ENCODE measurements around the gene HBG1.

The HBG1 gene

DNA sequence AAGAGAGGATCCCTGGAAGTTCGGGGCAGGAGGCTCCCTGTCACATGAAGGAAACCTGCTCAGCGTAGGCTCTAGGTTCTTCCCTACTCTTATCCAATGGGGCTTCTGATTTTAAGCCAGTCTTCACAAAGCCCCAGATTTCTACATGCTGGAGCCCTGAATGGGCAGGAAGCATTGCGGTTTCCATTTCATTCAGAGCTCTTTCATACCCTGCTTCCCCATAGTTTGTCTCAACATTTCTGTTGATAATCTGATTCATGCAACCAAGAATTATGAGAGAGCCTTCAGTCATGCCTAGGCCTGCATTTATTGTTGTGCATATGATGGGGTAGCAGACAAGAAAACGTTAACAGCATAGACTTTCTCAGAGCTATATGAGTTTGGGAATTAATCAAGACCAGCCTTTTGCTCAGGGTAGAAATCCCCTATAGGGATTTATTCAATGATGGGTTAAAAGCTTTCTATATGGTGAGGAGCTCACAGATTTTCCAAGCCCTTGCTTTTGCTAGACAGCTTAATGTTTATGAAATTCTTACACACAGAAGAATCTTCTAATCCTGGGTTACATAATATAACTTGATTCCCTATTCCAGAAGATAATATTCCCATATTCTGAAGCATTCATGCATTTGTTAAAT is 36.2 kb upstream of the HBG1 start:
- no peak overlapping the region for H2BK15ac ChIP-seq (ENCODE audit: low read length)
- H3K9me3 ChIP-seq (replicated peaks in 1 of 2; ENCODE audit: control insufficient read depth in 2 of 2, insufficient read depth in 1 of 2, low read depth in 1 of 2, low read length in 2 of 2): no peaks in the 10 kb centered on the region
- no peak overlapping the region for H3K23ac ChIP-seq (ENCODE audit: low read depth, low read length, poor library complexity)
- no peak overlapping the region for H2AFZ ChIP-seq (ENCODE audit: low read length)
- no peak overlapping the region for H2AK5ac ChIP-seq (ENCODE audit: low read depth, low read length)
- WGBS, 2 donors (ENCODE audit: extremely low coverage in 2 of 2, insufficient read length in 2 of 2, insufficient replicate concordance in 1 of 2): no CpG with 5 or more reads among the region's 4 CpGs
- no peak overlapping the region for H2BK5ac ChIP-seq (ENCODE audit: low read length)
- no peak overlapping the region for H3K27ac ChIP-seq (replicated peaks; ENCODE audit: low read length)
- H3K36me3 ChIP-seq (replicated peaks in 1 of 2; ENCODE audit: control insufficient read depth in 2 of 2, insufficient read depth in 2 of 2, low read length in 2 of 2): no peaks in the 10 kb centered on the region
- H4K8ac ChIP-seq (ENCODE audit: low read depth, low read length): no peak overlapping the region
- H3K14ac ChIP-seq (ENCODE audit: low read length): no peak overlapping the region
- H3K4ac ChIP-seq (ENCODE audit: low read length): no peak overlapping the region
- no peak overlapping the region for H3K4me3 ChIP-seq (ENCODE audit: low read length in 2 of 2)
- DNase-seq (ENCODE audit: low spot score): no peak
- no peak overlapping the region for H2BK120ac ChIP-seq (ENCODE audit: low read depth, low read length)
- no peak overlapping the region for H3K9ac ChIP-seq (ENCODE audit: low read depth, low read length, poor library complexity)
- no peak overlapping the region for H2BK12ac ChIP-seq (ENCODE audit: low read length)
- no peak overlapping the region for H4K91ac ChIP-seq (ENCODE audit: low read depth, low read length, poor library complexity)
- H3K4me2 ChIP-seq (ENCODE audit: insufficient read depth, low read length, poor library complexity, severe bottlenecking): no peak overlapping the region
- no peak overlapping the region for H3K18ac ChIP-seq (ENCODE audit: low read length)
- no peaks in the 10 kb centered on the region for H3K4me1 ChIP-seq (ENCODE audit: control insufficient read depth in 2 of 2, insufficient read depth in 1 of 2, low read depth in 1 of 2, low read length in 2 of 2)
- no peaks in the 10 kb centered on the region for H3K79me1 ChIP-seq (ENCODE audit: low read depth, low read length)
- H3K27me3 ChIP-seq (ENCODE audit: control insufficient read depth in 3 of 3, insufficient read depth in 3 of 3, low read depth in 1 of 3, low read length in 3 of 3): no peaks in the 10 kb centered on the region

DNA sequence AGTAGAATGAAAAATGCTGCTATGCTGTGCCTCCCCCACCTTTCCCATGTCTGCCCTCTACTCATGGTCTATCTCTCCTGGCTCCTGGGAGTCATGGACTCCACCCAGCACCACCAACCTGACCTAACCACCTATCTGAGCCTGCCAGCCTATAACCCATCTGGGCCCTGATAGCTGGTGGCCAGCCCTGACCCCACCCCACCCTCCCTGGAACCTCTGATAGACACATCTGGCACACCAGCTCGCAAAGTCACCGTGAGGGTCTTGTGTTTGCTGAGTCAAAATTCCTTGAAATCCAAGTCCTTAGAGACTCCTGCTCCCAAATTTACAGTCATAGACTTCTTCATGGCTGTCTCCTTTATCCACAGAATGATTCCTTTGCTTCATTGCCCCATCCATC is 35.0 kb upstream of the HBG1 start:
- no peak overlapping the region for H3K4ac ChIP-seq (ENCODE audit: low read length)
- H2BK12ac ChIP-seq (ENCODE audit: low read length): no peak overlapping the region
- no peak overlapping the region for H2AFZ ChIP-seq (ENCODE audit: low read length)
- no peaks in the 10 kb centered on the region for H3K36me3 ChIP-seq (replicated peaks in 1 of 2; ENCODE audit: control insufficient read depth in 2 of 2, insufficient read depth in 2 of 2, low read length in 2 of 2)
- no peak overlapping the region for H3K9ac ChIP-seq (ENCODE audit: low read depth, low read length, poor library complexity)
- no peak overlapping the region for H3K14ac ChIP-seq (ENCODE audit: low read length)
- no peak overlapping the region for H3K4me3 ChIP-seq (ENCODE audit: low read length in 2 of 2)
- H3K18ac ChIP-seq (ENCODE audit: low read length): no peak overlapping the region
- no peak overlapping the region for H2BK5ac ChIP-seq (ENCODE audit: low read length)
- no peak overlapping the region for H4K8ac ChIP-seq (ENCODE audit: low read depth, low read length)
- no peak overlapping the region for H2BK120ac ChIP-seq (ENCODE audit: low read depth, low read length)
- no peak overlapping the region for H3K23ac ChIP-seq (ENCODE audit: low read depth, low read length, poor library complexity)
- no peaks in the 10 kb centered on the region for H3K27me3 ChIP-seq (ENCODE audit: control insufficient read depth in 3 of 3, insufficient read depth in 3 of 3, low read depth in 1 of 3, low read length in 3 of 3)
- H4K91ac ChIP-seq (ENCODE audit: low read depth, low read length, poor library complexity): no peak overlapping the region
- no peaks in the 10 kb centered on the region for H3K79me1 ChIP-seq (ENCODE audit: low read depth, low read length)
- no peak overlapping the region for H2AK5ac ChIP-seq (ENCODE audit: low read depth, low read length)
- DNase-seq (ENCODE audit: low spot score): no peak
- no peak overlapping the region for H3K27ac ChIP-seq (replicated peaks; ENCODE audit: low read length)
- no CpG with 5 or more reads among the region's 2 CpGs for WGBS, 2 donors (ENCODE audit: extremely low coverage in 2 of 2, insufficient read length in 2 of 2, insufficient replicate concordance in 1 of 2)
- no peak overlapping the region for H2BK15ac ChIP-seq (ENCODE audit: low read length)
- H3K9me3 ChIP-seq (replicated peaks in 1 of 2; ENCODE audit: control insufficient read depth in 2 of 2, insufficient read depth in 1 of 2, low read depth in 1 of 2, low read length in 2 of 2): no peaks in the 10 kb centered on the region
- no peak overlapping the region for H3K4me2 ChIP-seq (ENCODE audit: insufficient read depth, low read length, poor library complexity, severe bottlenecking)
- H3K4me1 ChIP-seq (ENCODE audit: control insufficient read depth in 2 of 2, insufficient read depth in 1 of 2, low read depth in 1 of 2, low read length in 2 of 2): no peaks in the 10 kb centered on the region

DNA sequence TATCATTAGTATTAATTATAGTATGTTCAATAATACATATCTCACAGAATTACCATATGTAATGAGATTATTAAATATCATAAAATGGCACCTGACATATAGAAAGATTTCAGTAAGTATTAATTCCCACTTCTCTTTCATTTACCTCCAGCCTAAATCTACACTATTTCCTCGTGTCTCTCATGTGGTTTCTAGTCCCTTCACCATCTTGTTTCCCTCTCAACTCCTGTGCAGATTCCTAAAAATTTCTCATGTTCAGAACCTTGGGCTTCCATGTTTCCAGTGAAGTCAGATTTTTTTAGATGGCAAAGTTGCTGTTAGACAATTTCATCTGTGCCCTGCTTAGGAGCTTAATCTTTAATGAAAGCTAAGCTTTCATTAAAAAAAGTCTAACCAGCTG is 34.2 kb upstream of the HBG1 start:
- Histone ChIP-seq H2AFZ (ENCODE audit: low read length) (no peak overlapping the region), H3K4me1 (ENCODE audit: control insufficient read depth in 2 of 2, insufficient read depth in 1 of 2, low read depth in 1 of 2, low read length in 2 of 2) (no peaks in the 10 kb centered on the region), H3K18ac (ENCODE audit: low read length) (no peak overlapping the region), H2BK5ac (ENCODE audit: low read length) (no peak overlapping the region), H4K8ac (ENCODE audit: low read depth, low read length) (no peak overlapping the region), H2BK15ac (ENCODE audit: low read length) (no peak overlapping the region), H3K4me3 (ENCODE audit: low read length in 2 of 2) (no peak overlapping the region), H3K9ac (ENCODE audit: low read depth, low read length, poor library complexity) (no peak overlapping the region), H3K4me2 (ENCODE audit: insufficient read depth, low read length, poor library complexity, severe bottlenecking) (no peak overlapping the region), H2BK12ac (ENCODE audit: low read length) (no peak overlapping the region), H3K27me3 (ENCODE audit: control insufficient read depth in 3 of 3, insufficient read depth in 3 of 3, low read depth in 1 of 3, low read length in 3 of 3) (no peaks in the 10 kb centered on the region), H2AK5ac (ENCODE audit: low read depth, low read length) (no peak overlapping the region), H3K27ac (replicated peaks; ENCODE audit: low read length) (no peak overlapping the region), H3K9me3 (replicated peaks in 1 of 2; ENCODE audit: control insufficient read depth in 2 of 2, insufficient read depth in 1 of 2, low read depth in 1 of 2, low read length in 2 of 2) (no peaks in the 10 kb centered on the region), H3K23ac (ENCODE audit: low read depth, low read length, poor library complexity) (no peak overlapping the region), H3K79me1 (ENCODE audit: low read depth, low read length) (no peaks in the 10 kb centered on the region), H3K36me3 (replicated peaks in 1 of 2; ENCODE audit: control insufficient read depth in 2 of 2, insufficient read depth in 2 of 2, low read length in 2 of 2) (no peaks in the 10 kb centered on the region), H4K91ac (ENCODE audit: low read depth, low read length, poor library complexity) (no peak overlapping the region), H2BK120ac (ENCODE audit: low read depth, low read length) (no peak overlapping the region), H3K4ac (ENCODE audit: low read length) (no peak overlapping the region), H3K14ac (ENCODE audit: low read length) (no peak overlapping the region)
- no CpG with 5 or more reads among the region's 1 CpG for WGBS, 2 donors (ENCODE audit: extremely low coverage in 2 of 2, insufficient read length in 2 of 2, insufficient replicate concordance in 1 of 2)
- DNase-seq (ENCODE audit: low spot score): no peak

DNA sequence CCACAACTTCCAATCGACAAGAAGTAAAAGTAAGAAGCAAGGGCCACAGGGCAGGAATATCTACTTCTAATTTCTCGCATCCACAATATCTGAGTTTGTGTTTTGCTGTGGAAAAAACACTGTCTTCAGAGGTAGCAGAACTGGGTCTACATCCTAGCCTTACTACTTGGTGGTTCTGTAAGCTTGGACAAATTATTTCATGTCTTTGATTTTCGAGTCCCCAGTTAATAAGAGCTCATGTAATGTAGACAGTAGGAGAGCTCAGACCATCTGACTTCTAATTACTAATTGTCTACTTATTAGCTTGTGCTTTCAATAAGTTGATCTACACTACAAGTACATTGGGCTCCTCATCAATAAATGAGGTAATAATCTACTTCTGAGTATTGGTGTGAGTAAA is 33.4 kb upstream of the HBG1 start:
- H3K4me2 ChIP-seq (ENCODE audit: insufficient read depth, low read length, poor library complexity, severe bottlenecking): no peak overlapping the region
- no peak overlapping the region for H3K14ac ChIP-seq (ENCODE audit: low read length)
- no peak overlapping the region for H2AK5ac ChIP-seq (ENCODE audit: low read depth, low read length)
- no peak overlapping the region for H3K23ac ChIP-seq (ENCODE audit: low read depth, low read length, poor library complexity)
- H3K36me3 ChIP-seq (replicated peaks in 1 of 2; ENCODE audit: control insufficient read depth in 2 of 2, insufficient read depth in 2 of 2, low read length in 2 of 2): no peaks in the 10 kb centered on the region
- no peak overlapping the region for H3K4ac ChIP-seq (ENCODE audit: low read length)
- H2BK5ac ChIP-seq (ENCODE audit: low read length): no peak overlapping the region
- H3K27me3 ChIP-seq (ENCODE audit: control insufficient read depth in 3 of 3, insufficient read depth in 3 of 3, low read depth in 1 of 3, low read length in 3 of 3): no peaks in the 10 kb centered on the region
- H3K18ac ChIP-seq (ENCODE audit: low read length): no peak overlapping the region
- H2BK12ac ChIP-seq (ENCODE audit: low read length): no peak overlapping the region
- no peak for DNase-seq (ENCODE audit: low spot score)
- no peak overlapping the region for H3K27ac ChIP-seq (replicated peaks; ENCODE audit: low read length)
- no peak overlapping the region for H2BK120ac ChIP-seq (ENCODE audit: low read depth, low read length)
- H3K9ac ChIP-seq (ENCODE audit: low read depth, low read length, poor library complexity): no peak overlapping the region
- no peak overlapping the region for H2AFZ ChIP-seq (ENCODE audit: low read length)
- no CpG with 5 or more reads among the region's 3 CpGs for WGBS, 2 donors (ENCODE audit: extremely low coverage in 2 of 2, insufficient read length in 2 of 2, insufficient replicate concordance in 1 of 2)
- no peak overlapping the region for H4K91ac ChIP-seq (ENCODE audit: low read depth, low read length, poor library complexity)
- no peaks in the 10 kb centered on the region for H3K79me1 ChIP-seq (ENCODE audit: low read depth, low read length)
- no peaks in the 10 kb centered on the region for H3K9me3 ChIP-seq (replicated peaks in 1 of 2; ENCODE audit: control insufficient read depth in 2 of 2, insufficient read depth in 1 of 2, low read depth in 1 of 2, low read length in 2 of 2)
- H2BK15ac ChIP-seq (ENCODE audit: low read length): no peak overlapping the region
- H3K4me1 ChIP-seq (ENCODE audit: control insufficient read depth in 2 of 2, insufficient read depth in 1 of 2, low read depth in 1 of 2, low read length in 2 of 2): no peaks in the 10 kb centered on the region
- no peak overlapping the region for H4K8ac ChIP-seq (ENCODE audit: low read depth, low read length)
- H3K4me3 ChIP-seq (ENCODE audit: low read length in 2 of 2): no peak overlapping the region

Measured in neuronal stem cell (in vitro differentiated cells).